ENCODE measurements around the gene LRRC23. TPM values are rescaled to one million over a fixed set of nuclear protein-coding genes. Genes with fewer than 3 reads are reported as not detected.
"Not testable (repeated sequence)": the region's sequence is repeated elsewhere in the genome, so short reads cannot be mapped to it uniquely, and the experiment has no call there.

The LRRC23 gene
- total RNA-seq, 1 donor from 2014 or later, result 12.1 TPM

- DNase-seq (ENCODE audit: low read depth), result peak; percentile 28
Observed at GRCh38 chr12:6899837-6900519, 4.6 kb upstream of the LRRC23 start.

GRCh38 chr12:6902448-6902847 is 2.2 kb upstream of the LRRC23 start:
- DNase-seq (ENCODE audit: low read depth), result no peak

GRCh38 chr12:6903722-6904121 is 900 bp upstream of the LRRC23 start:
- no peak for DNase-seq (ENCODE audit: low read depth)

GRCh38 chr12:6905414-6906040 is 905 bp downstream of the LRRC23 start:
- DNase-seq (ENCODE audit: low read depth), result no peak

- DNase-seq (ENCODE audit: low read depth), result not testable (repeated sequence)
Observed at GRCh38 chr12:6908141-6908540, 3.5 kb downstream of the LRRC23 start.

GRCh38 chr12:6909421-6910145 is 5.0 kb downstream of the LRRC23 start:
- DNase-seq (ENCODE audit: low read depth), result no peak

GRCh38 chr12:6912164-6912935 is 7.7 kb downstream of the LRRC23 start:
- DNase-seq (ENCODE audit: low read depth), result no peak

GRCh38 chr12:6914246-6914946 is 9.8 kb downstream of the LRRC23 start, which contains the start of gene ENO2:
Gene ENO2, plus strand, starts transcription at chr12:6914580. Its CDS starts 1,253 bp downstream, at chr12:6915833.
- peak; percentile 66 for DNase-seq (ENCODE audit: low read depth)

GRCh38 chr12:6914947-6915788 is 10.5 kb downstream of the LRRC23 start:
- no peak for DNase-seq (ENCODE audit: low read depth)

- DNase-seq (ENCODE audit: low read depth), result no peak
Observed at GRCh38 chr12:6915789-6916285, 11.2 kb downstream of the LRRC23 start.

GRCh38 chr12:6916426-6917200 is 12.0 kb downstream of the LRRC23 start:
- DNase-seq (ENCODE audit: low read depth), result no peak

GRCh38 chr12:6917491-6918231 is 13.0 kb downstream of the LRRC23 start:
- DNase-seq (ENCODE audit: low read depth), result peak; percentile 42

GRCh38 chr12:6919588-6919987 is 15.0 kb downstream of the LRRC23 start:
- no peak for DNase-seq (ENCODE audit: low read depth)

- DNase-seq (ENCODE audit: low read depth), result no peak
Observed at GRCh38 chr12:6921539-6921938, 16.9 kb downstream of the LRRC23 start.

- no peak for DNase-seq (ENCODE audit: low read depth)
Observed at GRCh38 chr12:6921996-6922946, 17.6 kb downstream of the LRRC23 start.

GRCh38 chr12:6923003-6923732 is 18.5 kb downstream of the LRRC23 start:
- no peak for DNase-seq (ENCODE audit: low read depth)
